ENCODE data around the gene SLC25A25. TPM values are rescaled to one million over a fixed set of nuclear protein-coding genes. Genes with fewer than 3 reads are reported as not detected.
A peak's percentile ranks its signal among the peaks of the same experiment; 100 is the strongest.
"Not testable (repeated sequence)": the region's sequence is repeated elsewhere in the genome, so short reads cannot be mapped to it uniquely, and the experiment has no call there.

The SLC25A25 gene
- total RNA-seq, 1 experiment from 2014 or later: 94.8 TPM

DNA sequence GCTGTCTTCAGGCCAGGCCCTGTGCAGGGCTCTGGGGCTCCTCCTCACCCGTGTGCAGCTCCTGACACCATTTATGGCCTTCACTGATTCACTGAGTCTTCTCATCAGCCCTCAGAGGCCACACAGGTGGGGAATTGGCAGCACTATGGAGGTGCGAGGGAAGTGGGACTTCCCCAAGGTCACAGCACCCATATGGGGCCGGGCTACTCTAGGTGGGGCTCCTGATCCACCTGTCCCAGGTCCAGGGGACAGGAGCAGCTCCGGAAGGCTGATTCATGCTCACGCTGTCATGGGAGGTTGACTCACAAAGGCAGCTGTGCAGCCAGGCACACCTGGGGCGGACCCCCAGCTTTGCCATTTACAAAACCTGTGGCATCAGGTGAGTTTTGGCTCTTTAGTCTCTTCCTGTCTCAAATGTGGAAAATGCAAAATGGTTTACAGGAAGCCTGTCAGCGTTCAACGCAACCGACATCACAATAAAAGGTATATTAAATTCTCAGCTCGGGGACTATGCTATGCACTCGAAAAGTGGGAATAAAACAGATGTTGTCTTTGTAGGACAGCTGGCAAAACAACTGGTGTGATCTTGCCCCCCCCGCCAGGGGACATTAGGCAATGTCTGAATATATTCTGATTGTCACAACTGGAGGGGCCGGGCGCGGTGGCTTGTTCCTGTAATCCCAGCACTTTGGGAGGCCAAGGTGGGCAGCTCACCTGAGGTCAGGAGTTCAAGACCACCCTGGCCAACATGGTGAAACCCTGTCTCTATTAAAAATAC is 15.9 kb upstream of the SLC25A25 start:
- DNase-seq (ENCODE audit: low spot score): peak; percentile 76

- DNase-seq (ENCODE audit: low spot score): no peak
Measured at GRCh38 chr9:128053560-128053959, 14.5 kb upstream of the SLC25A25 start.

DNA sequence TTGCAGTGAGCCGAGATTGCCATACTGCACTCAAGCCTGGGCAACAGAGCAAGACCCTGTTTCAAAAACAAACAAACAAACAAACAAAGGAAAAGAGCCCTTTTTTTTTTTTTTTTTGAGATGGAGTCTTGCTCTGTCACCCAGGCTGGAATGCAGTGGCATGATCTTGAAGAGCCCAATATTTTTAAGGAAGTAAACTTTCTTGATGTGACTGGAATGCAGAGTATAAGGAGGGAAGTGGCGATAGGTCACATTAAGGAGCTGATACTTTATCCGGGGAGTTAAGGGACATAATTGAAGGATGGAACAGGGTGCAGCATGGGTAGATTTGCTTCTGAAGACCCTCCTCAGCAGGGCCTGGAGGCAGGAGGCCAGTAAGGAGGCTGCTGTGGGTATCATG is 13.9 kb upstream of the SLC25A25 start:
- no peak for DNase-seq (ENCODE audit: low spot score)

DNA sequence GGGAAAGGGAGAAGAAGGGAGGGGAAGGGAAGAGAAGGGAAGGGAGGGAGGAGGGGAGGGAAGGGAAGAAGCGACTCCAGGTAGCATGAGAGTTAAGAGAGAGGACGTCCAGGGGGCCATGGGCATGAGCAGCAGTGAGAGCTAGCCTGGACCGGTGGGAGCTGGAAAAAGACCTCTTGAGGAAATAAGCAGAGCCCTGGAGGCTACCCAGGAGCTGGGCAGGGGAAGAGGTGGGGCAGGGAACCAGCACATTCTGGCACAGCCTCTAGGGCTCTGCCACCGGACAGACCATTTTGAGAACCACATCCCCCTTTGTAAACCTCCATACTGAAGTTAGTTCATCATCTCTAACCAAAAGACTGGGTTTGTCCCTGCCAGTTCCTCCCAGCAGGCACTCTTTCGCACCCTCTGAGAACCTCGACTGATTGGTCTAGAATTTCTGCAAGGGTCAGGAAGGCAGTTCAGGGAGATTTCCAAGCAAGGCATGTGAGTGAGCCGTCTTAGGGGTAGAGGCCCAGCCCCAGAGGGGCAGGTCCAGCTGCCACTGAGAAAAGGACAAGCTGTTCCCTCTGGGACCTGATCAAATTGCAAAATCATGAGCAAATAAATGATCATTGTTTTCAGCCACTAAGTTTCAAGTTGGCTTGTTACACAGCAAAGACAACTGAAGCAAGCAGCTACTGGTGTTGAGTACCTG is 12.5 kb upstream of the SLC25A25 start:
- no peak for DNase-seq (ENCODE audit: low spot score)

DNA sequence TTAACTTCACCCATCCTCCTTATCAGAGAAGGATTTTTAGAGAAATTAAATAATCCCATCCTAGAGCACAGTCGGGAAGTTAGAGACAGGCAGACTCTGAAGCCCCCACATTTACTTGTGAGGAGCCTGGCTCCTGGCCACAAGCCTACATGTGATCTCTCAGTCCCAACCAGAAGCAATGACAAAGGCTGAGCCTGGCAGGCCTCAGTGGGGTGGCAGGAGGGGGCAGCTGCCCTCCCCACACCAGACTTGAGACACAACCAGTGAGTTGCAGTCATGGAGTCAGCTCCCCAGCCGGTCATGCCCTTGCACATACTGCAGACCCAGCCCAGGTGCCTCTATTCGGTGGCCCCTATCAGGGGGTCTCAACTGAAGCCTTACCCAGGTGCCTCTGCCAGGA is 11.9 kb upstream of the SLC25A25 start:
- no peak for DNase-seq (ENCODE audit: low spot score)

GRCh38 chr9:128056887-128057723 is 10.9 kb upstream of the SLC25A25 start:
- DNase-seq (ENCODE audit: low spot score): no peak

DNA sequence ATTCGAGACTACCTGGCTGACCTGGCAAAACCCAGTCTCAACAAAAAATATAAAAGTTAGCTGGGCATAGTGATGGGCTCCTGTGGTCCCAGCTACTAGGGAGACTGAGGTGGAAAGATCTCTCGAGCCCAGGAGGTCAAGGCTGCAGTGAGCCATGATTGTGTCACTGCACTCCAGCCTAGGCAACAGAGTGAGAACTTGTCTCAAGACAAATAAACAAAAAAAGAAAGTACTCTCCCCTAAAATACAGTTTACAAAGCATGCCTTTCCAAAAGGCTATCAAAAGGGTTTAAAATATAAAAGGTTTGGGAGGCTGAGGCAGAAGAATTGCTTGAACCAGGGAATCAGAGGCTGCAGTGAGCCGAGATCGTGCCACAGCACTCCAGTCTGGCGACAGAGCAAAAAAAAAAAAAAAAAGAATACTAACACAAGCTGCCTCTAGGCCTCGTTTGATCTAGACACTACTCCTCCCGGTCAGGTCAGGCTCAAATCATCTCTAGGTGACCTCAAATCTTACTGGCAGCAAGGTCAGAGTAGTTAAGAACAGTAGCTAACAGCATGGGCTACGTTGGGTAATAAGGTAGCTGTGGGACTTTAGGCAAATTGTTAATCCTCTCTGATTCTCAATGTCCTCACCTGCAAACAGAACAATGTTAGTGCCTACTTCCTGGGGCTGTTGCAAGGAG is 10.2 kb upstream of the SLC25A25 start:
- DNase-seq (ENCODE audit: low spot score): no peak

GRCh38 chr9:128059365-128059983 is 8.6 kb upstream of the SLC25A25 start:
- DNase-seq (ENCODE audit: low spot score): no peak

DNA sequence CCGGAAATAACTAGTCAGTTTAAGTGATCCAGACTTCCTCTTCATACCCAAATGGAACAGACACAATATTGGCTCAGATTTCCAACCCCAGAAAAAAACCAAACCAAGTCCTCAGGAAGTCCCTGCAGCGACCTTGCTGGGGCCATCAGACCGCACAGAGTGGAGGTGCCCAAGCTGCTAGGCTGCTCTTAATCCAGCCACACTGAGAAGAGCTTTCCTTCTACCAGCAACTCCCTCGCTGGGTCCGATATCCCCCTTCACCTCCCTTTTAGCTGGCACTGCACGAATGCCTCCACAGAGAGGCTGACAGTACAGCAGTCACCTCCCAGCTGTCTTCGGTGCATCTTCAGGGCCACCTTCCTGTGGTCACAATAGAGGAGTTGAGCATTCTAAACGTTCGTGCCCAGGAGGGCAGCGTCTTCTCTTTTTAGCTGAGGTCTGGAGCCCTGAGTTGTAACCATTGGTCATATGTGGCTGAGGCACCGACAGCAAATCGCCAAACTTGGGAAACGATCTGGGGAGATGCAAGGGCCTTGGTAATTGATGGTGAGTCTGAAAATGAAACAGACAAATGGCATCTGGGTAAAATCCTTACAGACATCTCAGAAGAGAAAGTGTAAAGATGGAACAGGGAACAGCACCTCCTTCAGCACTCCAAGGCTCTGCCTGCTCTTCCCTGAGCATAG is 6.6 kb upstream of the SLC25A25 start:
- DNase-seq (ENCODE audit: low spot score): no peak

GRCh38 chr9:128062279-128062678 is 5.8 kb upstream of the SLC25A25 start:
- DNase-seq (ENCODE audit: low spot score): no peak

DNA sequence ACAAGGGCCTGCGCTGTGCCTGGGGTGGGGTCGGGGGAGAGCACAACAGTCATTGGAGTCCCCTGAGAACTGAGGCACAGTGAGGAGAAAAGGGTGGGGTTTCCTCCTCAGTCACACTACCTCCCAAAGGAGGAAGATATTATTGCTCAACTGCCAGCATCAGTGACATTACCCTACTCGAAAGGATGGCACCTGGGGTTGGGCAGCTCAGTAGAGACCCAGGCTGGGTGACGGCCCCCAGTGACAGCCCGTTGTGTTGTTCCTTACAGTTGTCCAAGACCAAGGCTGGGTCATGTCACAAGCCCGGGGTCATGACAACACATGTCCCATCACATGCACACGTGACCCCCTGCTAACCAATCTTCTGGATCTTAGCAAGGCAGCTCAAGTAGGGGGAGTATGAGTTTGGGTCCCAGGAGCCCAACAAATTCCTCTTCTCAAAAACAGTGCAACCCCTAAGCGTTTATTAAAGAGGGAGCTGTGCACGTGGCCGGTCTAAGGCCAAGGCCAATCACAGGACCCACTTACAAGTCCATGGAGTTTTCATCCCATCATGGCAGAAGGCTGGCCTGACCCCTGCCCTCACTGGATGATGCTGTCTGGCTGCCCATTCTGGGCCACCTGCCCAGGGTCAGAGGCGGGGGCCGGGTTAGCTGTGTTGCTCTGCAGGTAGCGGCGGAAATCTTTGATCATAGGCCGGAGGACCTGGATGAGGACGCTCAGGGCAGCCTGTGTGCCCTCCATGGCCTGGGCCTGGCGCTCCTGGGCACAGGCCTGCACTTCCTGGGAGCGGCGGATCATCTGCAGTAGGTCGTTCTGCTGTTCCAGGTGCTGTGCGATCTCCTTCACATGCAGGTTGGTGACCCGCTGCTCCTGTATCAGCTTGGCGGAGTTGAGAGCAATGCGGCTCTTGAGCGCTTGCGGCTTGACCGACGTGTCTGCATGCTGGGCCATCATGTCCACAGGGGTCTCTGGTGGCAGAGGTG is 4.9 kb upstream of the SLC25A25 start:
- no peak for DNase-seq (ENCODE audit: low spot score)

DNA sequence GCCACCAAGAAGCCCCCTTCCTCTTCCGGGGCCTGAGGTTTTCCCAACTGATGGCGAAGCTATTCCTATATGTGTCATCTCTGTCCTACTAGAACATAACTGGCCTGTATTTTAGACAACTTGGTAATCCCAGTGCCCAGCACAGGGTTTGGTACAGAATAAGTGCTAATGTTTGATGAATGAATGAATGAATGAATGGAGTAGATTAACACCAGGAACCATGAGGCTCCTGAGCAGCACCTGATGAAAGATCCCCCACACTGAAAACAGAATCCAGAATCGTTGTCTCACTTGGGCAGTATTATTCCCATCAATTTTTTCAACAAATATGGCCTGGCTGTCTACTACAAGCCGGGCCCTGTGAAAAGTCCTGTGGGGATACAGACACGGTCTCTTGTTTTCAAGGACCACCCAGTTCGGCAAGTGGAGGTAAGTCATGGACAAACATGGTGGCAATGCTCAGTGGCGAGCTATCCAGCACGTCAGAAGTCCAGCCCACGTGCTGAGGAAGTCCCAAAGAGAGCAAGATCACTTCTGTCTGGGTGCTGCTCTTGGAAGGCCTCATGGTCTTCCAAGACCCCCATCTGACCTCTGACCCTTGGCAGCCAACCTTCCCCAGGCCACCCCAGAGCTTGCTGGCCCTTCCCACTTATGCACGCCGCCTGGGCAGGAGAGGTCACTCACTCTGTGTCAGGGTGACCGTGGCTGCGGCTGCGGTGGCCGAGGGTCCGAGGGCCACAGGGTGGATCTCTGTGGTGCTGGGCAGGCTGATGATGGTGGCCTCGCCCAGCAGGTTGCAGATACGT is 1.9 kb upstream of the SLC25A25 start:
- no peak for DNase-seq (ENCODE audit: low spot score)

DNA sequence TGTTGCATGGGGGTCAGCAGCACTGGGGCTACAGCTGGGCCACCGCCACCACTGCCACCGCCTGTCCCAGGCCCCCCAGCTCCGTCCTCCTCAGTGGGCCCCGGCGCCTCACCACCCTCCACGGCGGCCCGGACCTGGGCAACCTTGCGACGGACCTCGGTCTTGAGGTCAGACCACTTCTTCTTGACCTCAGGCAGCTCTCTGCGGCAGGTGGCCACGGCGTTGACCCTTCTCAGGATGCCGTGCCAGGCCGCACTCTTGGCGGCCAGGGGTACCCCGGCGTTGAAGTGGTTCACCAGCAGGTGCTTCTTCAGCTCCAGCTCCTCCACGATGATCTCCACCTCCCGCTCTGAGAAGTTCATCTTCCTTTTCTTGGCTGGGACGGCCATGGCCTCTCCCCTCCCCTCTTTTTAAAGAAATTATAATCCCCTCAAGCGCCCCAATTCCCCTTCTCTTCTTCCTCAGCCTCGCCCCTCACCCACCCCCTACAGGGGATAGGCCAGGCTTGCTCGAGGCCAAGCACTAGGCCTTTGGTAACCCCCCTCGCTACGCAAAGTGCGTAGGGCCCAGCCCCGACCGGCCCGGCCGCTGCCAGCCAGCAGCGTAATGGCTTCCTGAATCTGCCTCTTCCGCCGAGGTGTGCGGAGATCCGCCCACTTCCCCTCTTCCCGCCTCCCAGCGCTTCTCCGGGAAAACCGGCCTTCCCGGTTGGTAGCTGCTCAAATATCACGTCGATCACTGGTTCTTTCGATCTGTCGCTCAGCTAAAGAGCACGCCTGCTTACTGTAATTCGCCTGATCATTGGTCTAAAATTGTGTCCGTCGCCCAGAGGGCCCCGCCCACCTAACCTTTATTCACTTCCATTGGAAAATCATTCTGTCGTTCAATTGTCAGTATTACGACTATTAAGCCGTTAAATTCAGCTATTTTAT is 1.1 kb upstream of the SLC25A25 start, which contains the start of gene NAIF1:
NAIF1 (minus strand) TSS at position 608 of the 932 bp plus-strand sequence; CDS start at position 389, 219 bp downstream.
- DNase-seq (ENCODE audit: low spot score): peak; percentile 98

- peak; percentile 41 for DNase-seq (ENCODE audit: low spot score)
Measured at GRCh38 chr9:128068386-128069205, 564 bp downstream of the SLC25A25 start.

DNA sequence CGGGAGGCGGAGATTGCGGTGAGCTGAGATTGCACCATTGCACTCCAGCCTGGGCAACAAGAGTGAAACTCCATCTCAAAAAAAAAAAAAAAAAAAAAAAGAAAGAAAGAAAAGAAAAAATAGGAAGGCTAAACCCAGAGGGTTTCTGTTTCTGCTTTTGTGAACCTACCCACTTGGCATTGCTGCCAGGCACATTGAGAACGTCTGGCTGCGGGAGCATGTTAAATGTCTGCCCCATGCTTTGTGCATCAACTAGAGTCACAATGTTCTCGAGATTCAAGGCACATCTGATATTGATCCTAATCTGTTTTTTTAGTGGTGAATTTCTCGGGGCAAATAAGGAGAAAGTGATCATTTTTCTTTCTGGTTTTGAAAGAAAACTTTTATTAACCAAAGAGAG is 2.8 kb downstream of the SLC25A25 start:
- DNase-seq (ENCODE audit: low spot score): no peak

DNA sequence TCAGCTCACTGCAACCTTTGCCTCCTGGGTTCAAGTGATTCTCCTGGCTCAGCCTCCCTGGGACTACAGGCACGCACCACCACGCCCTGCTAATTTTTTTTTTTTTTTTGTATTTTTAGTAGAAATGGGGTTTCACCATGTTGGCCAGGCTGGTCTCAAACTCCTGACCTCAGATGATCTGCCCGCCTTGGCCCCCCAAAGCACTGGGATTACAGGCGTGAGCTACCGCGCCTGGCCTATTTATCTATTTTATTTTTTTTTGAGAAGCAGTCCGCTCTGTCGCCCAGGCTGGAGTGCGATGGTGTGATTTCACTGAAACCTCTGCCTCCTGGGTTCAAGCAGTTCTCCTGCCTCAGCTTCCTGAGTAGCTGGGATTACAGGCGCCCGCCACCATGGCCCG is 3.4 kb downstream of the SLC25A25 start:
- not testable (repeated sequence) for DNase-seq (ENCODE audit: low spot score)
